GM12892 (cell line): Measurements from ENCODE around the gene NHERF2.

Experiments
- POLR2A ChIP-seq: IDR thresholded peaks from 2 replicates; pipeline ENCODE4 v1.6.1; 2011; ENCODE audit warnings: low read depth, low read length, control low read depth
- POLR2AphosphoS5 ChIP-seq: IDR thresholded peaks from 2 replicates; pipeline ENCODE4 v1.6.1; 2011; ENCODE audit warnings: low read depth, low read length, control low read depth
- TAF1 ChIP-seq: IDR thresholded peaks from 2 replicates; pipeline ENCODE4 v1.6.1; 2011; ENCODE audit warnings: low read depth, mild to moderate bottlenecking, control low read depth, low read length, borderline replicate concordance

DNA sequence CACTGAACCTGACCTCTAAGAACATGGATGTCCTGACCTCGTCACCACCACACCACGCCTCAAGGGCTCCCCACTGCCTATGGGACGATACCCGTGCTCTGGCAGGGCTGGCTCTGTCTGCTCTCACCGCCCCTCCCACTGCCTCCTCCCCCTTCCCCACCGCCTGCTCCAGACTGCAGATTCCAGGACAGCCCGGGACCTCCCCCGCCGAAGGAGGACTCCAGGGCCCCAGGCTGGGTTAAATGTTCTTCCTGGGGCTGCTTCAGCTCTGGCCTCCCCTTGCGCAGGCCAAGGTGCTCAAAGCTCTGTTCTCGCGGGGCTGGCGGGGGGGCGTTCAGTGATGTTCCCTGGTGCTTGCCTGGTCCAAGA lies 4.0 kb upstream of the NHERF2 start:
- TF ChIP-seq POLR2AphosphoS5 (no peak), TAF1 (no peak), POLR2A (no peak)
